Stomach (tissue), 4 donors: ENCODE measurements around the gene CELSR1.

Source experiments
- CTCF ChIP-seq, 7 experiments: fragments of 450-650 bp in 4 of 7; fragments of 200-600 bp in 3 of 7; sonication (generic) in 3 of 7; IDR thresholded peaks; one replicate each; pipeline ENCODE4 v1.5.1; 2016 to 2019; ENCODE audit warnings: antibody characterized with exemption in 7 of 7, control low read depth in 2 of 7, mild to moderate bottlenecking in 1 of 7
- POLR2A ChIP-seq, 4 donors: fragments of 450-650 bp; IDR thresholded peaks; one replicate each; pipeline ENCODE4 v1.6.1; 2016; ENCODE audit warnings: antibody characterized with exemption in 4 of 4, control low read depth in 2 of 4, mild to moderate bottlenecking in 1 of 4, moderate library complexity in 1 of 4
- POLR2AphosphoS5 ChIP-seq, 3 donors: sonication (generic); formaldehyde crosslinking; IDR thresholded peaks; one replicate each; pipeline ENCODE4 v1.6.1; 2016; ENCODE audit warnings: antibody characterized with exemption in 3 of 3

DNA sequence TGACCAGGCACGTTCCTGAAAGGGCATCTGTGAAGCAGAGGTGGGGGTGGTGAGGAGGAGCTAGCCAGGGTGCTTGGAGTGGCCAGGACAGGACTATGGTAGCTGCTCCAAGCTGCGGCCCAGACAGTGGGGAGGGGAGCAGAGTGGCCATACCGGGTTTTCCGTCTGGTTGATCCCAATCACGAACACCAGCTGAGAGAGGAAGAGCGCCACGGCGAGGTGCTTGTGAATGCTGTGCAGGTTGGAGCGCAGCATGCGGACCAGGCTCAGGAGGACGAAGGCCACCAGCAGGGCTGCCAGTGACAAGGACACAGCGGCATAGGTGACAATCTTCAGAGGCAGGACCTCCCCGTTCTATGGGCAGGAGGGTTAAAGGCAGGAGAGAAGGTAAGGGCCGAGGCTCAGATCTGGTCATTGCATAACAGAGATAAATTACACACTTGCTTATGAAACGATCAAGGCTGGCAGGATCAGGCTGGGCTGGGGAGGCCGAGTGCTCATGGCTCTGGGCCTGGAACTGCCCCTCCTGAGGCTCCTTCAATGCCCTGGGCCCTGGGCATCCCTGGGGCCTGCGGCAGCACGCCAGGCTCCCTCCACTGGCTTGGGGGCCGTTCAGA is 160.4 kb downstream of the CELSR1 start:
- TF ChIP-seq CTCF (IDR thresholded peaks at IDR 0.05) (no peak), POLR2AphosphoS5 (IDR thresholded peaks at IDR 0.05) (no peak), POLR2A (IDR thresholded peaks at IDR 0.05) (no peak)
